IMR-90 (cell line): ENCODE results near the gene ZNF217. TPM values are rescaled to one million over a fixed set of nuclear protein-coding genes. Genes with fewer than 3 reads are reported as not detected.
"Not testable (repeated sequence)": the region's sequence is repeated elsewhere in the genome, so short reads cannot be mapped to it uniquely, and the experiment has no call there.

ENCODE experiments used
- ATAC-seq: fragments of 200-7000 bp; cut with Tn5 transposase; 2 replicates; pipeline ENCODE4 v1.9.1; 2020; ENCODE audit warnings: low read depth, mild to moderate bottlenecking, moderate library complexity
- BruUV-seq: library from RNA; stranded (reverse); fragments of 400-500 nt; replicated peaks from 2 replicates; lab custom pipeline; 2021; lab: Mats Ljungman, UMichigan
- CTCF ChIA-PET: fragments of 300-600 bp; formaldehyde crosslinking; extraction: SDS; loops from one replicate; lab custom pipeline; 2021; ENCODE audit warnings: antibody characterized with exemption; lab: Yijun Ruan, JAX
- POLR2A ChIA-PET: fragments of 300-600 bp; sonication (Branson Sonifier 250); formaldehyde crosslinking; loops from one replicate; lab custom pipeline; 2022; ENCODE audit warnings: antibody characterized with exemption; ENCODE audit not compliant: unreplicated experiment; lab: Charles Lee
- DNase-seq: peaks from one replicate; pipeline ENCODE4 v3.0.0; 2013
- H2AFZ ChIP-seq: replicated peaks from 2 replicates; pipeline ENCODE3; 2013; ENCODE audit warnings: low read length, mild to moderate bottlenecking; ENCODE audit not compliant: poor library complexity
- H2AK5ac ChIP-seq: 2 replicates; pipeline ENCODE4 v1.6.1; 2013; ENCODE audit warnings: low read depth, low read length, inconsistent platforms
- H2AK9ac ChIP-seq: replicated peaks from 2 replicates; pipeline ENCODE3; 2013; ENCODE audit warnings: mild to moderate bottlenecking, low read depth, low read length, moderate library complexity; ENCODE audit not compliant: poor library complexity
- H2BK120ac ChIP-seq: 2 replicates; pipeline ENCODE4 v1.6.1; 2013; ENCODE audit warnings: low read depth, low read length, inconsistent platforms
- H2BK15ac ChIP-seq: 3 replicates; pipeline ENCODE4 v1.6.1; 2013; ENCODE audit warnings: low read depth, low read length, inconsistent platforms
- H2BK20ac ChIP-seq: 2 replicates; pipeline ENCODE4 v1.6.1; 2013; ENCODE audit warnings: low read depth, mild to moderate bottlenecking, inconsistent platforms, low read length, moderate library complexity
- H2BK5ac ChIP-seq: 2 replicates; pipeline ENCODE4 v1.6.1; 2013; ENCODE audit warnings: mild to moderate bottlenecking, low read depth, low read length, inconsistent platforms; ENCODE audit not compliant: poor library complexity, severe bottlenecking
- H3K14ac ChIP-seq: replicated peaks from 2 replicates; pipeline ENCODE4 v1.6.1; 2013; ENCODE audit warnings: low read depth, low read length, inconsistent platforms
- H3K18ac ChIP-seq: 2 replicates; pipeline ENCODE4 v1.6.1; 2013; ENCODE audit warnings: low read depth, low read length, control low read depth
- H3K23ac ChIP-seq: 2 replicates; pipeline ENCODE4 v1.6.1; 2013; ENCODE audit warnings: low read depth, low read length, inconsistent platforms
- H3K27ac ChIP-seq: 2 replicates; pipeline ENCODE4 v1.5.1; 2013; ENCODE audit warnings: mild to moderate bottlenecking, control low read depth, low read length; ENCODE audit not compliant: insufficient read depth
- H3K27me3 ChIP-seq: 2 replicates; pipeline ENCODE4 v1.6.1; 2013; ENCODE audit warnings: low read length; ENCODE audit not compliant: control insufficient read depth, insufficient read depth
- H3K36me3 ChIP-seq: 2 replicates; pipeline ENCODE4 v1.6.1; 2013; ENCODE audit warnings: low read length, mixed read lengths; ENCODE audit not compliant: control insufficient read depth, insufficient read depth
- H3K4ac ChIP-seq: 2 replicates; pipeline ENCODE4 v1.6.1; 2013; ENCODE audit warnings: low read depth, low read length, inconsistent platforms
- H3K4me1 ChIP-seq: 2 replicates; pipeline ENCODE4 v1.6.1; 2013; ENCODE audit warnings: low read length, mixed read lengths; ENCODE audit not compliant: control insufficient read depth, insufficient read depth
- H3K4me2 ChIP-seq: 2 replicates; pipeline ENCODE4 v1.6.1; 2013; ENCODE audit warnings: low read depth, mild to moderate bottlenecking, control low read depth, low read length, moderate library complexity
- H3K4me3 ChIP-seq: 2 replicates; pipeline ENCODE4 v1.5.1; 2013; ENCODE audit warnings: low read depth, mild to moderate bottlenecking, control low read depth, low read length, moderate library complexity; ENCODE audit not compliant: insufficient read depth
- H3K56ac ChIP-seq: 2 replicates; pipeline ENCODE4 v1.6.1; 2013; ENCODE audit warnings: low read length, inconsistent platforms; ENCODE audit not compliant: insufficient read depth; ENCODE audit errors: extremely low read depth
- H3K79me1 ChIP-seq, 2 experiments: 2 replicates each; pipeline ENCODE4 v1.6.1; 2013; ENCODE audit warnings: low read length in 2 of 2, inconsistent platforms in 1 of 2, low read depth in 1 of 2
- H3K9ac ChIP-seq: 2 replicates; pipeline ENCODE4 v1.6.1; 2013; ENCODE audit warnings: low read depth, low read length, control low read depth
- H3K9me1 ChIP-seq: 2 replicates; pipeline ENCODE4 v1.6.1; 2013; ENCODE audit warnings: low read length, inconsistent platforms; ENCODE audit not compliant: insufficient read depth
- H3K9me3 ChIP-seq: 2 replicates; pipeline ENCODE4 v1.6.1; 2013; ENCODE audit warnings: low read length; ENCODE audit not compliant: control insufficient read depth, insufficient read depth
- H4K20me1 ChIP-seq: 2 replicates; pipeline ENCODE4 v1.6.1; 2013; ENCODE audit warnings: low read length, inconsistent platforms; ENCODE audit not compliant: insufficient read depth
- H4K5ac ChIP-seq: 2 replicates; pipeline ENCODE4 v1.6.1; 2013; ENCODE audit warnings: mild to moderate bottlenecking, low read depth, low read length, control low read depth
- H4K8ac ChIP-seq, 2 experiments: 2 replicates each; pipeline ENCODE4 v1.6.1; 2013; ENCODE audit warnings: low read depth in 2 of 2, low read length in 2 of 2, control low read depth in 1 of 2, inconsistent platforms in 1 of 2
- H4K91ac ChIP-seq: 2 replicates; pipeline ENCODE4 v1.6.1; 2013; ENCODE audit warnings: low read depth, low read length, inconsistent platforms; ENCODE audit not compliant: insufficient read depth
- WGBS, 2 experiments: methylation state at CpG; one replicate each; pipeline versions ENCODE4 v1.1.5 to v1.1.7; 2013; ENCODE audit warnings: missing lambda C conversion rate in 2 of 2; ENCODE audit not compliant: insufficient read length in 1 of 2; ENCODE audit errors: extremely low coverage in 2 of 2; 5-methylcytosine and 5-hydroxymethylcytosine counted together
- dilution Hi-C: fragments of 300-500 bp; cut with HindIII; formaldehyde crosslinking; loops from one replicate; pipeline ENCODE4 v1.14.3; 2018; ENCODE audit warnings: low sequenced_read_pairs; ENCODE audit not compliant: unreplicated experiment
- in situ Hi-C: fragments of 300-500 bp; cut with MboI; formaldehyde crosslinking; loops from 3 replicates; pipeline ENCODE4 v1.14.3; 2019; ENCODE audit warnings: low sequenced_read_pairs, inconsistent platforms, mixed read lengths
- intact Hi-C: fragments of 100-400 bp; cut with micrococcal nuclease; formaldehyde crosslinking; loops from 2 replicates; pipeline ENCODE4 v1.10.0; 2022
- polyA plus RNA-seq, 3 experiments: library from polyadenylated mRNA; depleted of rRNA; stranded (reverse); fragments of >200 nt; gene quantifications; 2 replicates each; pipeline ENCODE4 v1.2.3, GENCODE V29; 2012; ENCODE audit warnings: low replicate concordance in 1 of 3
- total RNA-seq: library from RNA; depleted of rRNA; stranded (reverse); fragments of >200 nt; gene quantifications from 2 replicates; pipeline ENCODE4 v1.2.3, GENCODE V29; 2012

Gene ZNF217
- total and polyA plus RNA-seq, 2 of the 4 experiments (the other 2 are of a cell fraction) = 9.1 to 27.8 TPM

DNA sequence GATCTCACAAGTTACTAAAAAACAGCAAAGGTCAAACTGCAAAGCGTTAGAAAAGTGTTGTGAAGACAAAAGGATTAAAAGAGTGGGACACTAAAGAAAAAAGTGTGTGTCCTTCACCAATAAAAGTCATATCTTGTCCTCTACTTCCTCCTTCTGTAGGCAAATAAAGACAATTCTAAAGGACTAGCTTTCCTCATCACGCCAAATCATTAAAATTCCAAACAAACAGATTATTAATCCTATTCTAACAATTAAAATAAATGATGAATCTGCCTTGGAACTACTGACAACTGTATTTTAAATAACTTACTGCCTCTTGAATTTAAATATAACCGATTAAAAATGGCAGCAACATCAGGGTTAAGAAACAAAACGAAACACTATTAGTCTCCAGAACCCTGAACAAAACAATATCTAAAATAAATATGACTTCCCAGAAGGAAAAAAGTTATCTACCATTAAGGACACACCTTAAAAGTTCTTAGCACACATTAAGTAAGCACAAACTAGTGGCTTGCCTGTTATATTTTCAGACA, 2.4 kb downstream of the ZNF217 start:
- Histone ChIP-seq H3K9ac (peak overlapping the region; percentile 83), H4K5ac (peak overlapping the region; percentile 49), H3K14ac (peak overlapping the region; percentile 94; the same call in 1 of the 2 replicates), H3K27ac (peak overlapping the region; percentile 66; the same call in 1 of the 2 replicates), H3K4me2 (peak overlapping the region; percentile 71), H3K18ac (peak overlapping the region; percentile 38), H3K23ac (peak overlapping the region; percentile 87), H3K4me3 (peak overlapping the region; percentile 71), H4K8ac (peak overlapping the region in 1 of 2 experiments; percentile 57; a peak in 2 of 4 replicates), H2BK120ac (peak overlapping the region; percentile 71; the same call in 1 of the 2 replicates), H2BK5ac (peak overlapping the region; percentile 87), H3K4ac (peak overlapping the region; percentile 60), H3K56ac (peak overlapping the region; percentile 76; the same call in 1 of the 2 replicates)
- H3K79me1 ChIP-seq, dilution Hi-C loops, H4K91ac ChIP-seq, CTCF ChIA-PET, H2AFZ ChIP-seq, H3K36me3 ChIP-seq, H2BK20ac ChIP-seq, H2AK9ac ChIP-seq, H2AK5ac ChIP-seq, H3K27me3 ChIP-seq, H3K4me1 ChIP-seq, in situ Hi-C loops, H2BK15ac ChIP-seq, BruUV-seq, POLR2A ChIA-PET, H3K9me1 ChIP-seq, ATAC-seq, DNase-seq, H3K9me3 ChIP-seq, H4K20me1 ChIP-seq: not testable (repeated sequence)
- intact Hi-C loops = loop anchor here (5.0 kb wide), 1 partner anchor 146 kb away; no protein-coding TSS in a partner anchor
- 0% methylated on average over 1 of the region's 4 CpGs; no CpG with 5 or more reads in 1 of the 2 experiments for WGBS, 2 experiments

GRCh38 chr20:53590608-53591007, 3.0 kb downstream of the ZNF217 start:
- dilution Hi-C loops, H2AFZ ChIP-seq, H3K36me3 ChIP-seq, H2BK15ac ChIP-seq, BruUV-seq, H2AK5ac ChIP-seq, H2AK9ac ChIP-seq, H2BK20ac ChIP-seq, DNase-seq, CTCF ChIA-PET, H4K20me1 ChIP-seq, H3K4me1 ChIP-seq, H3K9me1 ChIP-seq, H3K9me3 ChIP-seq, in situ Hi-C loops, H3K27me3 ChIP-seq, H3K79me1 ChIP-seq, ATAC-seq: not testable (repeated sequence)
- peak overlapping the region; percentile 48; the same call in 1 of the 2 replicates for H2BK120ac ChIP-seq
- intact Hi-C loops = loop anchor here (5.0 kb wide), 1 partner anchor 147 kb away; no protein-coding TSS in a partner anchor
- H3K4me2 ChIP-seq = peak overlapping the region; percentile 71
- peak overlapping the region in 1 of 2 experiments; percentile 25; a peak in 1 of 4 replicates for H4K8ac ChIP-seq
- H3K4me3 ChIP-seq = peak overlapping the region; percentile 71; the same call in 1 of the 2 replicates
- 0 out of 2 replicates have a peak overlapping the region, but pooled peaks have one; percentile 76 for H3K56ac ChIP-seq
- peak overlapping the region; percentile 61; the same call in 1 of the 2 replicates for H3K18ac ChIP-seq
- H2BK5ac ChIP-seq = peak overlapping the region; percentile 87
- H4K91ac ChIP-seq = peak overlapping the region; percentile 24; the same call in 1 of the 2 replicates
- peak overlapping the region; percentile 74; the same call in 1 of the 2 replicates for H3K27ac ChIP-seq
- peak overlapping the region; percentile 40; the same call in 1 of the 2 replicates for H3K4ac ChIP-seq
- H3K23ac ChIP-seq = peak overlapping the region; percentile 71; the same call in 1 of the 2 replicates
- POLR2A ChIA-PET = interaction anchor here (0.5 kb wide), 1 partner anchor 1322 kb away, joined by 4 read pairs; no protein-coding TSS in a partner anchor
- peak overlapping the region; percentile 69 for H3K9ac ChIP-seq
- H4K5ac ChIP-seq = peak overlapping the region; percentile 34; the same call in 1 of the 2 replicates
- H3K14ac ChIP-seq = peak overlapping the region; percentile 25; the same call in 1 of the 2 replicates
